Measurements from ENCODE around the gene PKP1.

GRCh38 chr1:201353186-201353940 lies 70.1 kb downstream of the PKP1 start:
- TF ChIP-seq CTCF (IDR thresholded peaks at IDR 0.05; ENCODE audit: insufficient read depth, low read length, poor library complexity, severe bottlenecking) (no peak), EZH2phosphoT487 (conservative IDR thresholded peaks at IDR 0.05; ENCODE audit: low read length) (no peak)
